Measurements from ENCODE around the gene GNB4. TPM values are rescaled to one million over a fixed set of nuclear protein-coding genes. Genes with fewer than 3 reads are reported as not detected.

The GNB4 gene
- polyA plus RNA-seq, 1 donor from 2014 or later: 42.8 TPM

GRCh38 chr3:179363332-179363731 lies 87.9 kb downstream of the GNB4 start:
- Histone ChIP-seq H3K9me2 (ENCODE audit: insufficient read depth, low read length) (no peaks in the 10 kb centered on the region), H3F3A (ENCODE audit: insufficient read depth, low read length, poor library complexity, severe bottlenecking) (no peaks in the 10 kb centered on the region), H3K4me3 (ENCODE audit: low read length) (no peak overlapping the region), H3K79me2 (replicated peaks; ENCODE audit: insufficient read depth, low read length) (no peaks in the 10 kb centered on the region), H3K27me3 (ENCODE audit: insufficient read depth, low read depth, low read length) (no peaks in the 10 kb centered on the region), H3K36me3 (ENCODE audit: insufficient read depth, low read length) (no peaks in the 10 kb centered on the region), H4K20me1 (ENCODE audit: insufficient read depth) (no peaks in the 10 kb centered on the region), H3K9ac (ENCODE audit: low read length) (no peak overlapping the region), H3K4me2 (ENCODE audit: low read length) (no peak overlapping the region), H3K27ac (ENCODE audit: low read length) (no peak overlapping the region), H3K9me3 (ENCODE audit: low read length) (no peaks in the 10 kb centered on the region), H2AFZ (ENCODE audit: low read depth, low read length) (no peak overlapping the region)
- TF ChIP-seq POLR2AphosphoS5 (IDR thresholded peaks at IDR 0.05): no peak

GRCh38 chr3:179355996-179356395 lies 95.3 kb downstream of the GNB4 start:
- Histone ChIP-seq H3K79me2 (replicated peaks; ENCODE audit: insufficient read depth, low read length) (no peaks in the 10 kb centered on the region), H3K9me3 (ENCODE audit: low read length) (no peaks in the 10 kb centered on the region), H3K9ac (ENCODE audit: low read length) (no peak overlapping the region), H3K27ac (ENCODE audit: low read length) (no peak overlapping the region), H3K4me3 (ENCODE audit: low read length) (no peak overlapping the region), H2AFZ (ENCODE audit: low read depth, low read length) (no peak overlapping the region), H3F3A (ENCODE audit: insufficient read depth, low read length, poor library complexity, severe bottlenecking) (no peaks in the 10 kb centered on the region), H3K27me3 (ENCODE audit: insufficient read depth, low read depth, low read length) (no peaks in the 10 kb centered on the region), H3K36me3 (ENCODE audit: insufficient read depth, low read length) (no peaks in the 10 kb centered on the region), H3K4me2 (ENCODE audit: low read length) (no peak overlapping the region), H3K9me2 (ENCODE audit: insufficient read depth, low read length) (no peaks in the 10 kb centered on the region), H4K20me1 (ENCODE audit: insufficient read depth) (no peaks in the 10 kb centered on the region)
- TF ChIP-seq REST (IDR thresholded peaks at IDR 0.05; ENCODE audit: borderline replicate concordance) (no peak), SMC3 (conservative IDR thresholded peaks at IDR 0.05; ENCODE audit: poor library complexity) (no peak), TAF1 (IDR thresholded peaks at IDR 0.05; ENCODE audit: low read depth) (no peak), MXI1 (conservative IDR thresholded peaks at IDR 0.05; ENCODE audit: poor library complexity, severe bottlenecking) (no peak), POLR2AphosphoS5 (IDR thresholded peaks at IDR 0.05) (no peak), RAD21 (conservative IDR thresholded peaks at IDR 0.05) (no peak), CTCF (IDR thresholded peaks at IDR 0.05; ENCODE audit: poor library complexity, severe bottlenecking) (no peak)

GRCh38 chr3:179348325-179349013 lies 102.8 kb downstream of the GNB4 start:
- H3K79me2 ChIP-seq (replicated peaks; ENCODE audit: insufficient read depth, low read length): peaks cover 9% of the 10 kb centered on the region
- no peak for TF ChIP-seq EP300 (conservative IDR thresholded peaks at IDR 0.05; ENCODE audit: poor library complexity, severe bottlenecking)
- no peak for TF ChIP-seq SMC3 (conservative IDR thresholded peaks at IDR 0.05; ENCODE audit: poor library complexity)
- no peak for TF ChIP-seq EZH2 (IDR thresholded peaks at IDR 0.05; ENCODE audit: borderline replicate concordance, insufficient read depth, low read length, poor library complexity, severe bottlenecking)
- no peak for TF ChIP-seq RAD21 (conservative IDR thresholded peaks at IDR 0.05)
- no peak for TF ChIP-seq TAF1 (IDR thresholded peaks at IDR 0.05; ENCODE audit: low read depth)
- TF ChIP-seq MXI1 (conservative IDR thresholded peaks at IDR 0.05; ENCODE audit: poor library complexity, severe bottlenecking): no peak
- no peak for TF ChIP-seq POLR2AphosphoS5 (IDR thresholded peaks at IDR 0.05)
- no peak for TF ChIP-seq REST (IDR thresholded peaks at IDR 0.05; ENCODE audit: borderline replicate concordance)
- TF ChIP-seq CTCF (IDR thresholded peaks at IDR 0.05; ENCODE audit: poor library complexity, severe bottlenecking): no peak
- H3K36me3 ChIP-seq (ENCODE audit: insufficient read depth, low read length): no peaks in the 10 kb centered on the region
- no peaks in the 10 kb centered on the region for H3K9me2 ChIP-seq (ENCODE audit: insufficient read depth, low read length)
- H3F3A ChIP-seq (ENCODE audit: insufficient read depth, low read length, poor library complexity, severe bottlenecking): no peaks in the 10 kb centered on the region
- H2AFZ ChIP-seq (ENCODE audit: low read depth, low read length): no peak overlapping the region
- H3K9ac ChIP-seq (ENCODE audit: low read length): peak overlapping the region; percentile 67
- H3K4me3 ChIP-seq (ENCODE audit: low read length): peak overlapping the region; percentile 91
- H3K27ac ChIP-seq (ENCODE audit: low read length): no peak overlapping the region
- peak overlapping the region; percentile 38 for H3K4me2 ChIP-seq (ENCODE audit: low read length)
- no peaks in the 10 kb centered on the region for H3K9me3 ChIP-seq (ENCODE audit: low read length)
- no peaks in the 10 kb centered on the region for H3K27me3 ChIP-seq (ENCODE audit: insufficient read depth, low read depth, low read length)
- H4K20me1 ChIP-seq (ENCODE audit: insufficient read depth): no peaks in the 10 kb centered on the region
